GM06990 (cell line): ENCODE results near the gene TBC1D24.
"Not testable (repeated sequence)": the region's sequence is repeated elsewhere in the genome, so short reads cannot be mapped to it uniquely, and the experiment has no call there.

ENCODE experiments used
- DNase-seq: peaks from one replicate; pipeline ENCODE4 v3.0.0-alpha.2; 2011; ENCODE audit not compliant: insufficient read length; ENCODE audit errors: extremely low read depth
- H3K27me3 ChIP-seq: replicated peaks from 2 replicates; pipeline ENCODE4 v1.6.0; 2011; ENCODE audit warnings: low read length; ENCODE audit not compliant: control insufficient read depth, insufficient read depth
- H3K36me3 ChIP-seq: 2 replicates; pipeline ENCODE4 v1.5.1; 2011; ENCODE audit warnings: low read length; ENCODE audit not compliant: control insufficient read depth, insufficient read depth
- H3K4me3 ChIP-seq: replicated peaks from 2 replicates; pipeline ENCODE4 v1.5.1; 2011; ENCODE audit warnings: low read depth, mild to moderate bottlenecking, control low read depth, low read length
- TF ChIP-seq, protein P1 (sequence below): IDR thresholded peaks from 2 replicates; pipeline ENCODE4 v1.5.1; 2011; ENCODE audit warnings: low read length, control low read depth, mild to moderate bottlenecking, inconsistent platforms; ENCODE audit not compliant: insufficient read depth, poor library complexity, severe bottlenecking

TBC1D24 gene

DNA sequence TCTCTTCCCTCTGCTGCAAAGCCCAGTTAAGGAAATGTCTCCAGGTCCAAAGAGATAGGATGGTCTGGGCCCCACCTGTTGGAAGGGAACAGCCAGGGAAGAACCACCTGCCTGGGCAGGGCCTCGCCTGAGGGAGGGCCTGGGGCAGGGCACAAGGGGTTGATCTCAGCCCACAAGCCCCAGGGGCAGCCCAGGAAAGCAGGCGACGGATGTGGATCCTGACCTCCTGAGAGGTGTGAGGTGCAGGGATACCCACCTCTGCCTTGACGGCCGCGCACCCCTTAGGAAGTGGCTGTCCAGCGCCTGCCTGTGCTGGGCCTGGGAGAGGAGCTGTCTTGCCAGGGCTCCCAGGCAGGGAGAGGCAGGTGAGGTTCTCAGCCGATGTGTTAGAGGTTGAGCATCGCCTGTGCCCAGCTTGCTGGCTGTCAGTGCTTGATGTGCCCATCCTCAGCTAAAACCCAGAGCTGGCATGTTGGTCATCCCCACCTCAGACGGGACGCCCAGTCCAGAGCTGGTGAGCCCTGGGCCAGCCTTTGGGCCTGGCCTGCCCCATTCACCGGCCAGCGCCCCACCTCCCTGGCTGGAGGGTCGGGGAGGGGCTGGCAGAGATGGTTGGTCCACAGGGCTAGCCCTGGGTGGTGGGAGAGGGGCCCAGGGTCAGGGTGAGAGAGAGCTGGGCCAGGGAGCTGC is 55.8 kb downstream of the TBC1D24 start:
- peaks cover 24% of the 10 kb centered on the region for H3K36me3 ChIP-seq
- DNase-seq, result no peak
- TF ChIP-seq, protein P1, sequence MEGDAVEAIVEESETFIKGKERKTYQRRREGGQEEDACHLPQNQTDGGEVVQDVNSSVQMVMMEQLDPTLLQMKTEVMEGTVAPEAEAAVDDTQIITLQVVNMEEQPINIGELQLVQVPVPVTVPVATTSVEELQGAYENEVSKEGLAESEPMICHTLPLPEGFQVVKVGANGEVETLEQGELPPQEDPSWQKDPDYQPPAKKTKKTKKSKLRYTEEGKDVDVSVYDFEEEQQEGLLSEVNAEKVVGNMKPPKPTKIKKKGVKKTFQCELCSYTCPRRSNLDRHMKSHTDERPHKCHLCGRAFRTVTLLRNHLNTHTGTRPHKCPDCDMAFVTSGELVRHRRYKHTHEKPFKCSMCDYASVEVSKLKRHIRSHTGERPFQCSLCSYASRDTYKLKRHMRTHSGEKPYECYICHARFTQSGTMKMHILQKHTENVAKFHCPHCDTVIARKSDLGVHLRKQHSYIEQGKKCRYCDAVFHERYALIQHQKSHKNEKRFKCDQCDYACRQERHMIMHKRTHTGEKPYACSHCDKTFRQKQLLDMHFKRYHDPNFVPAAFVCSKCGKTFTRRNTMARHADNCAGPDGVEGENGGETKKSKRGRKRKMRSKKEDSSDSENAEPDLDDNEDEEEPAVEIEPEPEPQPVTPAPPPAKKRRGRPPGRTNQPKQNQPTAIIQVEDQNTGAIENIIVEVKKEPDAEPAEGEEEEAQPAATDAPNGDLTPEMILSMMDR, result no peak
- no peak overlapping the region for H3K4me3 ChIP-seq
- H3K27me3 ChIP-seq, result no peaks in the 10 kb centered on the region

DNA sequence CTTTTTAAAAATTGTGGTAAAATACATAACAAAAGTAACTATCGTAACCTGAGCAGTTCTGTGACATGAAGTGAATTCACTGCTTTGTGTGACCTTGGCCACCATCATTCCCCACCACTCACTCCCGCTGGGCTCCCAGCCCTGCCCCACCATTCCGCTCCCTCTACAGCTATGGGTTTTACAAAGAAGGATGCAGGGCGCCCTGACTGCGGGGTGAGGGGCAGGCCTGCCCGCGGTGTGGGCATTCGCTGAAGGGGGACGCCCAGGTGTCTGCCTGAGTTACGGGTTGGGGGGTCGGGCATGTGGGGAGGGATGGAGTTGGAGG is 56.4 kb downstream of the TBC1D24 start, which contains the start of gene CEMP1:
TSS of gene CEMP1 (minus strand) at position 38 of the 325 bp plus-strand sequence. CDS start 335 bp downstream, outside the sequence.
- no peaks in the 10 kb centered on the region for H3K27me3 ChIP-seq
- TF ChIP-seq, protein P1, result no peak
- peak within 1 kb of the TSS; percentile 77 for H3K4me3 ChIP-seq
- DNase-seq, result no peak
- peaks cover 20% of the 10 kb centered on the region for H3K36me3 ChIP-seq

DNA sequence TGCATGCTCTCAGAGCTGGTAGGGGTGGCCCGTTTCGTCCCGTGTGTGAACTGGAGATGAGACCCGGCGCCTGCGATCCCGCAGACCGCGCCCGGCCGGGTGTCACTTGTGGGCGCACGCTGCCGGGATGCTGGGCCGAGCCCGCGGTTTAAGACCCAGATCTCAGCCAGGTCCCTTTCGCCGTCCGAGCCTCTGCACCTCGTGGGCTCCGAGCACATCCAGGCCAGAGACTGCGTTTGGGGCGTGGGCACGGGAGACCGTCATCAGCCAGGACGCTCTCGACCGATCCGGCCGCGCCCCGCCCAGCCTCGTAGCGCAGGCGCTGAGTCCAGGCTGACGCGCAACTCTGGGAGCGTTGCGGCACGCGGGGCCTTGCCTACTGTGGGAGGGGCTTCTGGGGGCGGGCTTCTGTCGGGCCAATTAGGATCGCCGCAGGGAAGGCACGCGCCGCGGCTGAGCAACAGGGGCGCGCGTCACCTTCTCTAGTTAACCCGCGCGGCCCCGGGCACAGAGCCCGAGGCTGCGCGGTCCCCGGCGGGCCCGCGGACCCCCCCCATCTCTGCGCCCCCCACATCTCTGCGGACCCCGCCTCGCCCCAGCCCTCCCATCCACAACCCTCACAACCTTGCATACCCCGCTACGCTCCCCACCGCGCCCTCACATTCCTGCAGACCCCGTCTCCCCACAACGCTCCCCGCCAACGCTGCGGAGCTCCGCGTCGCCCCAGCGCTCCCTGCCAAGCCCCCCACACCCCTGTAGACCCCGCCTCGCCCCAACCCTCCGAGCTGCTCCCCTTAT is 57.0 kb downstream of the TBC1D24 start:
- Histone ChIP-seq H3K4me3 (peak overlapping the region; percentile 77), H3K27me3 (no peaks in the 10 kb centered on the region), H3K36me3 (peaks cover 18% of the 10 kb centered on the region)
- DNase-seq, result peak; percentile 96
- TF ChIP-seq, protein P1, result no peak

DNA sequence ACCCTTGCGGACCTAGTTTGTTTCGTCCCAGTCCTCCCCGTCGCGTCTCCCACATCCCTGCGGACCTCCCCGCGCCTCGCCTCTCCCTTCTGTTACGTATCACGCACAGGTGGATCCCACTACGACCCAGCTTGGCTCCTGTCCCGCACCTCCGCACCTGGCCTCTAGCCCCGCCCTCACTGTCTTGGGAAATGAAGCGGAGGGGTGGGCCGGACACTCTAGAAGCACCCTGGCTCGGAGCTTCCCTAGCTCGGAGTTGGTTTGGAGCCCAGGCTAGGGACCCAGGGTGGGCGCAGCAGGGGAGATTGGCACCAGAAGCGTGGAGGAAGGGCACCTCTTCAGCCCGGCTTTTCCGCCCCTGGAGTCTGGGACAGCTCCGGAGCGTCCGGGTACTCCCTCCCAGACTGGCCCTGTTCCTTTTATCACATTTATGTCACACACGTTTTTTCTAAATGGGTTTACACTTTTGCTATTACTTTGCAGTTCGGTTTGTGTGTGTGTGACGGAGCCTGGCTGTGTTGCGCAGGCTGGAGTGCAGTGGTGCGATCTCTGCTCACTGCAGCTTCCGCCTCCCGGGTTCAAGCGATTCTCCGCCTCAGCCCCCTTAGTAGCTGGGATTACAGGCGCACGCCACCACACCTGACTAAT is 57.7 kb downstream of the TBC1D24 start:
- DNase-seq, result peak; percentile 74
- TF ChIP-seq, protein P1, result no peak
- H3K36me3 ChIP-seq, result peaks cover 15% of the 10 kb centered on the region
- no peaks in the 10 kb centered on the region for H3K27me3 ChIP-seq
- peak overlapping the region; percentile 77 for H3K4me3 ChIP-seq

DNA sequence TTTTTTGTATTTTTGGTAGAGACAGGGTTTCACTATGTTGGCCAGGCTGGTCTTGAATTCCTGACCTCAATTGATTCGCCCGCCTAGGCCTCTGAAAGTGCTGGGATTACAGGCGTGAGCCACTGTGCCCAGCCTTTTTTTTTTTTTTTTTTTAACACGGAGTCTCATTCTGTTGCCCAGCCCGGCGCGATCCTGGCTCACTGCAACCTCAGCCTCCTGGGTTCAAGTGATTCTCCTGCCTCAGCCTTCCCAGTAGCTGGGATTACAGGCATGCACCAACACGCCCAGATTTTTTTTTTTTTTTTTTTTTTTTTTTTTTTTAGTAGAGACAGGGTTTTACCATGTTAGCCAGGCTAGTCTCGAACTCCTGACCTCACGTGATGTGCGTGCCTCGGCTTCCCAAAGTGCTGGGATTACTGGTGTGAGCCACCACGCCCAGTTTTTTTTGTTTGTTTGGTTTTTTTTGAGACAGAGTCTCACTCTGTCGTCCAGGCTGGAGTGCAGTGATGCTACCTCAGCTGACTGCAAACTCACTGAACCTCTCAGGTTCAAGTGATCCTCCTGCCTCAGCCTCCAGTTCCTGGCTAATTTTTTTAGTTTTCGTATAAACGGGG is 58.3 kb downstream of the TBC1D24 start:
- Histone ChIP-seq H3K4me3 (peak overlapping the region; percentile 77), H3K36me3 (peaks cover 12% of the 10 kb centered on the region)
- not testable (repeated sequence) for DNase-seq

More for the DNA sequence above, 58.3 kb downstream of the TBC1D24 start:
- H3K27me3 ChIP-seq, result not testable (repeated sequence)
